ENCODE measurements around the gene KLHDC4.

- TF ChIP-seq EZH2 (IDR thresholded peaks at IDR 0.05; ENCODE audit: insufficient read depth, low read length) = no peak
- no peak for TF ChIP-seq CTCF (IDR thresholded peaks at IDR 0.05; ENCODE audit: insufficient read depth, low read depth, low read length)
Observed at GRCh38 chr16:87803385-87803784, 37.6 kb upstream of the KLHDC4 start.

Data from astrocyte (in vitro differentiated cells and primary cell).